Pancreas (tissue), 10 donors: ENCODE results near the gene NECTIN1. TPM values are rescaled to one million over a fixed set of nuclear protein-coding genes. Genes with fewer than 3 reads are reported as not detected.

Experiments used
- ATAC-seq, 4 donors: fragments of 200-7000 bp; cut with Tn5 transposase; one replicate each; pipeline versions ENCODE4 v1.8.0 to v1.9.1; 2020; ENCODE audit warnings: mild to moderate bottlenecking in 4 of 4, moderate library complexity in 4 of 4
- DNase-seq, 6 donors: peaks; one replicate each; pipeline ENCODE4 v3.0.0-alpha.2; 2020
- FAIRE-seq: peaks from 2 replicates; lab custom pipeline; 2012; peaks lifted over from hg19 to GRCh38; lab: Jason Lieb, UNC
- H3K27ac ChIP-seq, 4 donors: fragments of 200-600 bp; sonication (generic); 1 replicate in 3 of 4; 2 replicates in 1 of 4; pipeline versions ENCODE4 v1.5.0 to v1.8.0; 2020
- H3K27me3 ChIP-seq, 4 donors: fragments of 200-600 bp; one replicate each; pipeline ENCODE4 v1.8.0; 2021
- H3K36me3 ChIP-seq, 3 donors: fragments of 200-600 bp; sonication (generic) in 1 of 3; one replicate each; pipeline versions ENCODE4 v1.5.0 to v1.8.0; 2020 to 2021
- H3K4me1 ChIP-seq, 3 donors: fragments of 200-600 bp; one replicate each; pipeline ENCODE4 v1.8.0; 2021
- H3K4me3 ChIP-seq, 4 donors: fragments of 200-600 bp; sonication (generic) in 2 of 4; one replicate each; pipeline versions ENCODE4 v1.5.0 to v1.8.0; 2020 to 2021
- H3K9me3 ChIP-seq, 4 donors: fragments of 200-600 bp; one replicate each; pipeline ENCODE4 v1.8.0; 2021
- WGBS, 2 donors: extraction: QIAGEN DNeasy Blood & Tissue Kit; methylation state at CpG; one replicate each; pipeline ENCODE4 v1.1.7; 2013; 5-methylcytosine and 5-hydroxymethylcytosine counted together
- intact Hi-C, 3 donors: fragments of 100-400 bp; cut with DNase I; formaldehyde crosslinking; loops; one replicate each; pipeline versions ENCODE4 v1.11.1 to v1.14.2; 2022
- polyA plus RNA-seq, 2 donors: library from polyadenylated mRNA; stranded (reverse); fragments of 200-250 nt; gene quantifications; one replicate each; pipeline ENCODE4 v1.2.3, GENCODE V29; 2013
- total RNA-seq, 6 donors: library from RNA; stranded (reverse); fragmentation: NEBNext Ultra II Directional in 4 of 6; extraction: Animal tissue kit (Norgen Biotek cat#: 25700) in 4 of 6; gene quantifications; one replicate each; pipeline versions ENCODE4 v1.2.1 to v1.2.4, GENCODE V29; 2021 to 2023
- TF ChIP-seq, protein P1 (sequence below), 4 donors: fragments of 200-600 bp; sonication (generic) in 3 of 4; IDR thresholded peaks; one replicate each; pipeline versions ENCODE4 v1.5.0 to v1.8.0; 2021; ENCODE audit warnings: antibody characterized with exemption in 4 of 4
- donor health status: healthy with polysubstance abuse.
- donor health status: DM: no; HTN: no; CAD: no; lungs with moderate emphysema.
- donor health status: DM: no; HTN: no; CAD: no.
- donor health status: control.
- donor health status: control.
- donor health status: Bipolar disorder and iron deficiency.
- donor health status: DM: yes; HTN: yes; CAD: no.
- donor health status: DM: no; HTN: no; CAD: no.
- donor health status: DM: no; HTN: no; CAD: no.
- donor health status: DM: yes; HTN: yes; CAD: no.

Gene NECTIN1
- total and polyA plus RNA-seq, 8 donors, result 7.9 to 24.7 (median 19.0) TPM

DNA sequence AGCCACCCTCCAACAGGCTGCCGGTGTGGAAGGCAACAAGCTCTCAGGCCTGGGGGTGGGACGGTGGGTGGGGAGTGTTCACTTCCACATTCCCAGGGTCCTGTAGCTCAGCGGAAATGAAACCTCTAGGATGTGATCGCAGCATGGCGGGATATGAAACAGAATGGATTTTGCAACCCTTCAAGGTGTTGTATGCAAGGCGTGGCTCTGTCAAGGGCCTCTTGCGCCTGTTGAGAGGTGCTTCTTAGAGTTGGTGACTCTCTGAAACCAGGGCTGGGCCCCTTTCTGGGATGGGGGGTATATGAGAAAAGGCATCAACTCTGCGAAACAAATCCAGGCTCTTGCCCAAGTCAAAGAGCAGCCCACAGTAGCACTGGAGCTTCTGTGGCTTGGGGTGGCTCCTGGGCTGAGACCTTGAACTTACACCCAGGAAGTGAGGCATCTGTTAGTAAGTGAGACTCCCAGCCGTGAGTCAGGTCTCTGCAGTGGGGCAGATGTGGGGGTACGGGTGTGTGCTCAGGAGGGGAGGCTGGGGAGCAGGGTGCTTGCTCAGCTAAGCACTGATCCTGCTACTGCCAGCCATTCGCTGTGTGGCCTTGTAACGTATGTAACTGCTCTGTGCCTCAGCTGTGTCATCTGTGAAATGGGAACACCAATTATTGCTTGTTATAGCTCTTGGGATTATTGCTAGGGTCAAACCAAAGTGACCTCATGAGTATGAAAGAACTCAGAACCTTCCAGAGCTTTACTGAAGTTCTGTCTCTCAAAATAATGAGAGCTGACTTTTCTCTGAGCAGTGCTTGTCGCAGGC lies 28.3 kb downstream of the NECTIN1 start:
- FAIRE-seq, result no peak
- intact Hi-C loops, result no loop called here

DNA sequence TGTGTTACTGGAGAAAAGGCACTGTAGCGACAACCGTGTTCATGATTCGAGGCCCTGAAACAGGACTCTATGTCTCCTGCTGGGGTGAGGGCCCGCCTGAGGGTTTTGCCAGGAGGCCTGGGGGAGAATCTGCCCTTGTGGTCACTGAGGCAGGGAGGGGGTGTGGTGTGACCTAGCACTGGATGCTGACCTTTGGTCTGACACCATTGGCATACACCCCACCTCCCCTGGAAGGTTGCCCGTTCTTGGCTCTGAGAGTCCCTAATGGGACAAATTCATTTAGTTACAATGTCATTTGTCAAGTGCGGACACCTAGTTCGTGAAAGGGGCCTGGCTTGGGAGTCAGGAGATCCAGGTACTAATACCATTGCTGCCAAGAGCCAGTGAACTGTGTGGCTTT lies 29.0 kb downstream of the NECTIN1 start:
- Histone ChIP-seq H3K27ac (peak overlapping the region in 1 of 4 donors; percentile 32), H3K27me3 (no peaks in the 10 kb centered on the region), H3K36me3 (no peaks in the 10 kb centered on the region), H3K4me3 (no peak overlapping the region), H3K9me3 (no peaks in the 10 kb centered on the region), H3K4me1 (peaks cover 9 to 11% (median 11%) of the 10 kb centered on the region in 3 donors)
- DNase-seq (peak in 4 of 6 donors; percentile 20 to 65 (median 49)), ATAC-seq (peak in 3 of 4 donors; percentile 8 to 22 (median 12)), FAIRE-seq (no peak)
- intact Hi-C loops, result no loop called here
- 61 to 65% methylated on average over 7 of the region's 7 CpGs for WGBS, 2 donors
- TF ChIP-seq, protein P1, sequence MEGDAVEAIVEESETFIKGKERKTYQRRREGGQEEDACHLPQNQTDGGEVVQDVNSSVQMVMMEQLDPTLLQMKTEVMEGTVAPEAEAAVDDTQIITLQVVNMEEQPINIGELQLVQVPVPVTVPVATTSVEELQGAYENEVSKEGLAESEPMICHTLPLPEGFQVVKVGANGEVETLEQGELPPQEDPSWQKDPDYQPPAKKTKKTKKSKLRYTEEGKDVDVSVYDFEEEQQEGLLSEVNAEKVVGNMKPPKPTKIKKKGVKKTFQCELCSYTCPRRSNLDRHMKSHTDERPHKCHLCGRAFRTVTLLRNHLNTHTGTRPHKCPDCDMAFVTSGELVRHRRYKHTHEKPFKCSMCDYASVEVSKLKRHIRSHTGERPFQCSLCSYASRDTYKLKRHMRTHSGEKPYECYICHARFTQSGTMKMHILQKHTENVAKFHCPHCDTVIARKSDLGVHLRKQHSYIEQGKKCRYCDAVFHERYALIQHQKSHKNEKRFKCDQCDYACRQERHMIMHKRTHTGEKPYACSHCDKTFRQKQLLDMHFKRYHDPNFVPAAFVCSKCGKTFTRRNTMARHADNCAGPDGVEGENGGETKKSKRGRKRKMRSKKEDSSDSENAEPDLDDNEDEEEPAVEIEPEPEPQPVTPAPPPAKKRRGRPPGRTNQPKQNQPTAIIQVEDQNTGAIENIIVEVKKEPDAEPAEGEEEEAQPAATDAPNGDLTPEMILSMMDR (IDR thresholded peaks at IDR 0.05), result no peak

More for the DNA sequence above, 28.3 kb downstream of the NECTIN1 start:
- 89 to 91% methylated on average over 13 of the region's 13 CpGs for WGBS, 2 donors
- DNase-seq (peak in 1 of 6 donors; percentile 33), ATAC-seq (no peak)
- H3K36me3 ChIP-seq, result no peaks in the 10 kb centered on the region
- no peaks in the 10 kb centered on the region for H3K27me3 ChIP-seq
- H3K4me3 ChIP-seq, result no peak overlapping the region
- no peaks in the 10 kb centered on the region for H3K9me3 ChIP-seq
- TF ChIP-seq, protein P1 (IDR thresholded peaks at IDR 0.05), result no peak
- no peak overlapping the region for H3K27ac ChIP-seq
- H3K4me1 ChIP-seq, result peaks cover 9 to 11% (median 11%) of the 10 kb centered on the region in 3 donors

DNA sequence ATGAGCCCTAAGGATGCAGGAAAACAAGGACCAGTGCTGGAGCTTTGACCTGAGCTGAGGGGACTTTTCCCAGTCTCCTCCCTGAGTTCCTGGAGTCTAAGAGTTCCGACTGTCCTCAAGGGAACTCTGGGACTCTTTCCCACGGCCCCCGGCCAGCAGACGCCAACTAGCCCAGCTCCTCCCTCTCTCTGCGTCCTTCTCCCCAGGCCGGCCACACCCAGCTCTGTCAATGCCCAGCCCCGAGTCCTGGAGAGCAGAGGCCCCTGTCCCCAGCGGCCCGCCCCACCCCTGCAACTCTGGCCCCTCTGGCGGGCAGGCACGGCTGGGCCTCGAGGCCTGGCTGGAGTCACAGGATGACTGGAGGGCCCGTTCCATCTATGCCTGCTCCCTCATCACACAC lies 29.8 kb downstream of the NECTIN1 start:
- no peak for FAIRE-seq
- TF ChIP-seq, protein P1 (IDR thresholded peaks at IDR 0.05), result no peak
- WGBS, 2 donors, result 9 to 10% methylated on average over 13 of the region's 13 CpGs
- no peaks in the 10 kb centered on the region for H3K36me3 ChIP-seq
- peak; percentile 68 to 85 (median 75) for ATAC-seq
- peak in 5 of 6 donors; percentile 56 to 82 (median 68) for DNase-seq
- no peak overlapping the region for H3K4me3 ChIP-seq
- H3K4me1 ChIP-seq, result peaks cover 13 to 17% (median 15%) of the 10 kb centered on the region in 3 donors
- intact Hi-C loops, result no loop called here
- H3K9me3 ChIP-seq, result no peaks in the 10 kb centered on the region
- H3K27ac ChIP-seq, result peak overlapping the region in 1 of 4 donors; percentile 32
- no peaks in the 10 kb centered on the region for H3K27me3 ChIP-seq

GRCh38 chr11:119697882-119698281 lies 31.1 kb downstream of the NECTIN1 start:
- H3K9me3 ChIP-seq, result no peaks in the 10 kb centered on the region
- DNase-seq, result peak in 1 of 6 donors; percentile 50
- 63 to 65% methylated on average over 2 of the region's 2 CpGs for WGBS, 2 donors
- H3K27ac ChIP-seq, result no peak overlapping the region
- no peak for ATAC-seq
- FAIRE-seq, result no peak
- peaks cover 15 to 19% (median 16%) of the 10 kb centered on the region in 3 donors for H3K4me1 ChIP-seq
- no peaks in the 10 kb centered on the region for H3K27me3 ChIP-seq
- intact Hi-C loops, result no loop called here
- H3K36me3 ChIP-seq, result no peaks in the 10 kb centered on the region
- H3K4me3 ChIP-seq, result no peak overlapping the region
- TF ChIP-seq, protein P1 (IDR thresholded peaks at IDR 0.05), result no peak

DNA sequence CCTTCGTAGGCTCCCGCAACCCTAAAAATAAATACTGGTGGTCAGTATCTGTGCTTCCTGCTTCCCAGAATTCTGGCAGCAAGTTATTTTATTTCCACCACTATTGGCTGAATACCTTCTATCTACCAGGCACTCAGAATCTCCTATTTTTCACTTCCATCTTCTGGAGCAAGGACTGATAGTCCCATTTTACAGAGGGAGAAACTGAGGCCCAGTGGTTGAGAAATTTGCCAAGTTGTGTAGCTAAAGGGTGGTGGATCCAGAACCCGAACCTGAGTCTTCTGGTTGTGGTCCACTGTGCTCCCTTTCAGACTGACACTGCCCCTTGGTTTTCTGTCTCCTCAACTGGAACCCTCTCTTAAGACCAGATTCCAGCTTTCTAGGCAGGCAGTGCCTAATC lies 31.6 kb downstream of the NECTIN1 start:
- intact Hi-C loops, result no loop called here
- H3K36me3 ChIP-seq, result no peaks in the 10 kb centered on the region
- TF ChIP-seq, protein P1 (IDR thresholded peaks at IDR 0.05), result no peak
- H3K4me1 ChIP-seq, result peaks cover 15 to 19% (median 16%) of the 10 kb centered on the region in 3 donors
- 85 to 100% methylated on average over 3 of the region's 3 CpGs for WGBS, 2 donors
- no peak overlapping the region for H3K27ac ChIP-seq
- ATAC-seq (no peak), DNase-seq (no peak), FAIRE-seq (no peak)
- H3K4me3 ChIP-seq, result no peak overlapping the region
- no peaks in the 10 kb centered on the region for H3K27me3 ChIP-seq
- H3K9me3 ChIP-seq, result no peaks in the 10 kb centered on the region
